PFSK-1 (cell line): ENCODE data around the gene DPP8.

ENCODE experiments used
- FOXP2 ChIP-seq: optimal IDR thresholded peaks from 2 replicates; pipeline ENCODE3; 2011; ENCODE audit warnings: borderline replicate concordance, control low read depth, inconsistent platforms; ENCODE audit not compliant: insufficient read depth; ENCODE audit errors: extremely low read length, extremely low read depth
- POLR2AphosphoS5 ChIP-seq: IDR thresholded peaks from 2 replicates; pipeline ENCODE4 v1.6.1; 2012; ENCODE audit warnings: low read depth, mild to moderate bottlenecking, control low read depth, low read length, moderate library complexity
- REST ChIP-seq, 2 experiments: IDR thresholded peaks; 2 replicates each; pipeline versions ENCODE4 v1.6.1 to v1.8.0; 2011 to 2012; ENCODE audit warnings: low read depth in 2 of 2, low read length in 2 of 2, control low read depth in 1 of 2, inconsistent platforms in 1 of 2, mild to moderate bottlenecking in 1 of 2, moderate library complexity in 1 of 2; ENCODE audit not compliant: insufficient read depth in 1 of 2
- SIN3A ChIP-seq: IDR thresholded peaks from 2 replicates; pipeline ENCODE4 v1.6.1; 2012; ENCODE audit warnings: mild to moderate bottlenecking, low read length, moderate library complexity, borderline replicate concordance; ENCODE audit not compliant: insufficient read depth
- TAF1 ChIP-seq: IDR thresholded peaks from 2 replicates; pipeline ENCODE4 v1.6.1; 2012; ENCODE audit warnings: low read length, control low read depth, borderline replicate concordance; ENCODE audit not compliant: insufficient read depth

Gene DPP8

GRCh38 chr15:65450556-65450955 is 66.9 kb downstream of the DPP8 start:
- TF ChIP-seq REST (IDR thresholded peaks at IDR 0.05; ENCODE audit: insufficient read depth in 1 of 2, low read depth in 2 of 2, low read length in 2 of 2): no peak
- TF ChIP-seq SIN3A: no peak
- TF ChIP-seq FOXP2: no peak
- TF ChIP-seq TAF1: no peak
- TF ChIP-seq POLR2AphosphoS5: no peak

DNA sequence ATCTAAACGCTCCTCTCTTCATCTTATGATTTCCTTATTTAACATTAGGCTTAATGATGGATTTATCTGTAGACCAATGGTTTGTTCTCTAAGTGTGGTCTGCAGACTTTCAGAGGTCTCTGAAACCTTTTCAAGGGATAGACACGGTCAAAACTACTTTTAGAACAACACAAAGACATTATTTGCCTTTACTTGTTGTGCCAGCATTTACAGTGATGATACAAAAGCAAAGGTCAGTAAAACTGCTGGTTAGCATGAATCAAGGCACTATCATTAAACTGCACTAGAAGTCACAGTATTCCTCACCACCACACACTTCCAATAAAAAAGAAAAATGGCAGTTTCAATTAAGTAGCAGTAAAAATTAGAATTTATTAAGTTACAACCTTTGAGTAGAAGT is 70.3 kb downstream of the DPP8 start:
- TF ChIP-seq SIN3A (no peak), TAF1 (no peak), POLR2AphosphoS5 (no peak), FOXP2 (no peak), REST (IDR thresholded peaks at IDR 0.05; ENCODE audit: insufficient read depth in 1 of 2, low read depth in 2 of 2, low read length in 2 of 2) (no peak)

DNA sequence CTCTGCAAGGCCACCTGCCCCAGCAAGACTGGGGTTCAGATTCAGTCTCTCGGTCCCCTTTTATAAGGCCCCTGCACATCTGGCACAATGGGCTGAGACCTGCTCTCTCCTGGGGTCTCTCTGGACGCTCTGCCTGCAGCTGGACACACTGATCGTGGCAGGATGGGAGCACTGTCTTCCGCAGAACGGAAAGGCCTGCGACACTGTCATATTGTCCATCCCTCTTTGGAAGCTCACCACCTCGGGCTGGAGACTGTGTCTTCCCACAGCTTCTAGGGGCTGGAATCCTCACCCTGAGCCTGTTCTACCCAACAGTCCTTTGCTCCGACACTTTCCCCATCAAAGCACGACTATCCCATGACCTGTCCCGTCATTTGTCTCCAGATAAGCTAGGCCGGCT is 83.3 kb downstream of the DPP8 start:
- no peak for TF ChIP-seq POLR2AphosphoS5
- no peak for TF ChIP-seq SIN3A
- no peak for TF ChIP-seq FOXP2
- TF ChIP-seq REST (IDR thresholded peaks at IDR 0.05; ENCODE audit: insufficient read depth in 1 of 2, low read depth in 2 of 2, low read length in 2 of 2): no peak
- TF ChIP-seq TAF1: no peak

GRCh38 chr15:65431731-65432130 is 85.8 kb downstream of the DPP8 start:
- no peak for TF ChIP-seq FOXP2
- no peak for TF ChIP-seq TAF1
- TF ChIP-seq POLR2AphosphoS5: no peak
- TF ChIP-seq SIN3A: no peak
- no peak for TF ChIP-seq REST (IDR thresholded peaks at IDR 0.05; ENCODE audit: insufficient read depth in 1 of 2, low read depth in 2 of 2, low read length in 2 of 2)

DNA sequence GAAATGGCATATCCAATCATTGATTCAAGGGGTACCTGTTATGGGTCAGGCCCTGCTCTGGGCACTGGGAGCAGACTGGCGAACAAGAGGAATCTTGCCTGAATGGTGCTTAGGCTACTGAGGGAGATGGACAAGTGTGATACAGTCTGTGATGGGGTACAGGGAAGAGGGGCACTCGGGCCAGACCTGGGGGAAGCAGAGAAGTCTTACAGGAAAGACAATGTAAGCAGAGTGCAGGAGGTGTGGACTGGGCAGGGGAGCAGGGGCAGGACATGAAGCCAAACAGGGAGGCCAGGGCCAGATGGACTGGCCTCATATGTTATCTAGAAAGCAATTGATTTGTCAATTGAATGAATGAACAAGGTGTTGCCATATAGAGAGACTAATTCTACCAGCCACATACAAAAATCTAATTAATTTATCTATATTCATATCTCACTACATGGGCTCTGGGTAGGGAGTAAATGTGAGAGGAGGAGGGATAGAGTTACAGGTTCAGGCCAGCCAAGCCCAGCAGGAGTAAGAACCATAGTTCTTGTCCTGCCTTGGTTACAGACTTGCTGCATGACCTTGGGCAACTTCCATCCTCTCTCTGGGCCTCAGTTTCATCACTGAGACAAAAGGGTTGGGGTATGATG is 91.2 kb downstream of the DPP8 start:
- TF ChIP-seq REST (IDR thresholded peaks at IDR 0.05; ENCODE audit: insufficient read depth in 1 of 2, low read depth in 2 of 2, low read length in 2 of 2): no peak
- TF ChIP-seq TAF1: no peak
- no peak for TF ChIP-seq POLR2AphosphoS5
- TF ChIP-seq FOXP2: no peak
- TF ChIP-seq SIN3A: no peak
